GM21717 (cell line): Measurements from ENCODE around the gene ADARB2.
"Not testable (repeated sequence)": the region's sequence is repeated elsewhere in the genome, so short reads cannot be mapped to it uniquely, and the experiment has no call there.

ENCODE experiments used
- ATAC-seq: cut with Tn5 transposase; IDR thresholded peaks from one replicate; pipeline ENCODE4 v1.9.1; 2021; ENCODE audit warnings: mild to moderate bottlenecking, moderate library complexity; ENCODE audit not compliant: unreplicated experiment

ADARB2 gene

DNA sequence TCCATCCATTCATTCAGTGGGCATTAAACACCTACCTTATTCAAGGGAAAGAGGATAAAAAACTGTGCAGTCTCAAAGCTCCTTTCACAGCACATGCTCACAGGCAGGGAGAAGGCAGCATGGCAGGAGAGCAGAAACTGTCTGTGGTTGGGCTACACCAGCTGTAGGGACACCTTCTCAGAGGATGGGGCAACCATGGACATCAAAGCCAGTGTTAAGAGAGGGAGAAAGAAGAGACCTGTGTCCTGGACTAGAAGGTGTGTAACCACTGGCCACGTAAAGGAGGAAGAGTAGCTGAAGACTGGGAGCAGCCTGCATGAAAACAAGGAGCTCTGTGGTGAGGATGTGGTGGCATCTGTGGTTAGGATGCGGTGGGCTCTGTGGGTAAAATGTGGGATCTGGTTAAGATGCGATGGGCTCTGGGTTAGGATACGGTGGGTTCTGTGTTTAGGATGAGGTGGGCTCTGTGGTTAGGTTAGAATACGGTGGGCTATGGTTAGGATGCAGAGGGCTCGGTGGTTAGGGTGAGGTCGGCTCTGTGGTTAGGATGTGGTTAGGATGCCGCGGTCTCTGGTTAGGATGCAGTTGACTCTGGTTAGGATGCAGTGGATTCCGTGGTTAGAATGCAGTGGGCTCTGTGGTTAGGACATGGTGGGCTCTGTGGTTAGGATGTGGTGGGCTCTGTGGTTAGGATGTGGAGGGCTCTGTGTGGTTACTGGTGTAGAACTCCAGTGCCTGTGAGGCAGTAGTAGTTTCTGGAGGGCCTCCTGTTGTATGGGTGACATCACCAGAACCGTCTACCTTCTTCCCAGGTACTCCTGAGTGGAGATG, 483.6 kb downstream of the ADARB2 start:
- no peak for ATAC-seq

DNA sequence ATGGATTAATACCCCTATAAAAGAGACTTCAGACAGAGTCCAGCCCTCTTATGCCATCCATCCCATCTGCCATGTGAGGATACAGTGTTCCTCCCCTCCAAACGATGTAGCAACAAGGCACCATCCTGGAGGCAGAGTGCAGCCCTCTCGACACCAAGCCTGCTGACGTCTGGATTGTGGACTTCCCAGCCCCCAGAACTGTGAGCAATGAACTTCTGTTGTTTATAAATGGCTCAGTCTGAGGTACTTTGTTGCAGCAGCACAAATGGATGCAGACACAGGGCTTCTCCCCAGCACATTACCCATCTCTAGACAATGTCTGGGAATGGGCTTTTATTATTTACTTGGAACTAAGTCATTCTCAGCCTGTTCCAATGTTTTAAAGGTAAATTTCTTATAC, 485.6 kb downstream of the ADARB2 start:
- no peak for ATAC-seq

DNA sequence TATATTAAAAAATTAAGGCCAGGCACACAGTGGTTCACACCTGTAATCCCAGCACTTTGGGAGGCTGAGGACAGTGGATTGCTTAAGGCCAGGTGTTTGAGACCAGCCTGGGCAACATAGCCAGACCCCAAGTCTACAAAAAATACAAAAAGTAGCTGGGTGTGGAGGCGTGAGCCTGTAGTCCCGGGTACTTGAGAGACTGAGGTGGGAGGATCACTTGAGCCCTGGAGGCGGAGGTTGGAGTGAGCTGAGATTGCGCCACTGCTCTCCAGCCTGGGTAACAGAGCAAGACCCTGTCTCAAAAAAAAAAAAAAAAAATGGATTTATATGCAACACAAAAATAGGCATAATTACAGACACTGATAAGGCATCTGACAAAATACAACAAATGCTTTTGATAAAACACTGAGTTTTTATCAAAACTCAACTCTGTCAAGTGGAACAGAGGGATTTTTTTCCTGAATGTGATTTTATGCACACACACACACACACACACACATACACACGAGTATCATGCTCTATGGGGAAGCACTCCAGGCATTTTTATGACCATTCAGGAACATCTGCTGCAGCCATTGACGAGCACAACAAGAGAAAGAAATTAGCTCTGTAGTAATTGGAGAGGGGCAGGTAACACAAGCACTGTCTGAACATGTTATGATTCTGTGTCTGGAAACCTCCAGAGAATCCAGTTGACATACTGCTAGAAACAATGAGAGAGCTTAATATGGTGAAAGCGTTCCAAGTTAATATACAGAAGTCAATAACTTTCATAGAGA, 488.0 kb downstream of the ADARB2 start:
- no peak for ATAC-seq

DNA sequence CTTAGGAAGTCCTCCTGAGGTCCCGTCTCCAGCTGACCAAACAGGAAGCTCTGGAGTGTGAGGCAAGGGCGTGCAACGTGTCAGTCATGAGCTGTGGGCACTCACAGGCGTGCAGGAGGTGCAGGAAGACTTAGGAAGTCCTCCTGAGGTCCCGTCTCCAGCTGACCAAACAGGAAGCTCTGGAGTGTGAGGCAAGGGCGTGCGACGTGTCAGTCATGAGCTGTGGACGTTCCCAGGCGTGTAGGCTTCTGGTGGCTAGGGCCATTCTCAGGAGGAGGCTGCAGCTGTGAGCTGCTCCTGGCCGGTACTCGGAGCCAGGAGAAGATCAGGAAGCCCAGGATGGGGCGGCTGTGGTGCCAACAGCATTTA, 489.1 kb downstream of the ADARB2 start:
- ATAC-seq: not testable (repeated sequence)

DNA sequence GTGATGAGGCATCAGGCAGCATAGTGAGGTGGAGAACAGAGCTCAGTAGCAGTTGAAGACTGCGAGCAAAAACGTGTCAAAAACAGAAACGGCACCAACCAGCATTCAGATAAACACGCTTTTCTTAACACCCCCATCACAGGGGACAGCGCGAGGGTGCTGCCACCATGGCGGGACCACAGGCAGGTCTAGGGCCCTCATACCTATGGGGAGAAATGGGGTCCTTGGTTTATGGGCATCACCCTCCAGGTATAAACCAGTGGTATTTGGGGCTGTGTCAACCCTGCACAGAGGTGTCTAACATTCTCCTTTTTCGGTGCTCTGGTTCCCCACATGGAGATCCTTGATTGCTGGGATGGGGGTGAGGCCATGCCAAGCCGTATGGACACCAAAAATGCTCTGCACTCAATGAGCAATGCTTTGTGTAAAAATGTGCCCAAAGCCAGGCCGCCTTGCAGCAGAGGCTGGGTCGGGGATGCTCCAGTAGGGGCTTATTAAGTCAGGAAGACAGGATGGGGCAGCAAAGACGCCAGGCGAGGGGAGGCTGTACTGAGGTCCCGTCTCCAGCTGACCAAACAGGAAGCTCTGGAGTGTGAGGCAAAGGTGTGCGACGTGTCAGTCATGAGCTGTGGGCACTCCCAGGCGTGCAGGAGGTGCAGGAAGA, 489.6 kb downstream of the ADARB2 start:
- ATAC-seq: no peak

DNA sequence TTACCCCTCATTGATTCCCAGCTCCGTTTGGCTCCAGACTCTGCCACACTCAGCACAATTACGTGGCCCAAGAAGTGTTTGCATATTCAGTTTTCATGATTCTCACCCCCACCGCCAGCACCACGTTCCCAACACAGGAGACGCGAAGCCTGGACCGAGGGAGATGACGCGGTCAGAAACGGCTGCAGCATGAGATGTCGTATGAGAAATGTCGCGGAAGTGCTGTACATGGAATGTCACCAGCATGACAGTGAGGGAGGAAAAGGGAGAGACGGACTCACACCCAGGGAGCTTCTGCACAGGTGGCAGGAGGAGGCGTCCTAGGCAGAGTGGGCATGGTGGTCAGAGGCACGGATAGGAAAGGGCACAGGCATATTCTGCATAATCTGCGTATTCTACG, 492.8 kb downstream of the ADARB2 start:
- no peak for ATAC-seq

DNA sequence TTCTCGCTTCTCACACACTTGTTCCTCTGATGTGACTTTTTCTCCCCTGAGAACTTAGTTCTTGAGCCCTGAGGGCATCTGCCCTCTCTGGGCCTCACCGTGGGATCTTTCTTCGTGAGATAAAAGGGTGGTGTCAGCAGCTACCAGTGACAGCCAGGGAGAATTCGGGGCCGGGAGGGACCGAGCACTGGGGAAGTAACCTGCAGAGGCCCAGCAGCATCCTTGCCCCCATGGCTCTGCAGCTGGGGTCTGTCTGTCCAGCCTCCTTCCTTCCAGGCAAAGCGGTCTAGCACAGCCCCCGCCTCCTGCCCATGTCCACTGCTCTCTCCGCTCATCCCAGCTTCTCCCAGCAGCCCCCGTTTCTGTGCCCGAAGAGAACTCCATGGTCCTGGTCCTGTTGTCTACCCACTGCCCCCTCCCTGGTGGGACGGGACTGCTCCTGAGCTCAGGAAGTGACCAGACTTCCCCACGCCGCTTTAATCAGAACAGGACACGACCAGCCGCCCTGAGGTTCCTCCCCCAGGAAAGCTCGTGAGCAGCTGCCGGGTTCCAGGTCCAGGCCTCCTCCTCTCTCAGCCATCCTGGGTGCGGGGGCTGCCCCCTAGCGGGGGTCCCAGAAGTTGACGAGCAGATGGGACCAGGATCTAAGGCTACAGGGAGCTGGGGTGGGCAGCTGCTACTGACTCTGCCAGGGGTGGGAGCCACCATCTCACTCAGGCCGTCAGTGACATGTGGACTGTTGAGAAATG, 493.7 kb downstream of the ADARB2 start:
- no peak for ATAC-seq

DNA sequence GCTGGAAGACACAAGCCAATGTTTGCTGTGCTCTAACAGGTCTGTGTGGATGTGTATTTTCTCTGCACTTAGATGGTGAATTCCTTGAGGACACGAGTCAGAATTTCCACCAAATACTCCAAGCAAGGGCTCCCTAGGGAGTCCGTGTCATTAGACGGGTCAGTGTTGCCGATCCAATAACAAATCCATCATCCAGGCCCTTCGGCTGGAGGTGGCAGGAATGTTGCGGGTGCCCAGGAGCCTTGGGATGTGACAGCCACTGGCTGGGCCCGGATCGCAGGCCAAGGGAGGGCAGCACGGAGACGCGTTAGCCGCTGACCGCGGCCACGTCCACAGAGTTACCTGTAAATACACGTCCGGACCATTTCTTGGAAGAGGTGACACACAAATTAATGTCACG, 494.4 kb downstream of the ADARB2 start:
- no peak for ATAC-seq

DNA sequence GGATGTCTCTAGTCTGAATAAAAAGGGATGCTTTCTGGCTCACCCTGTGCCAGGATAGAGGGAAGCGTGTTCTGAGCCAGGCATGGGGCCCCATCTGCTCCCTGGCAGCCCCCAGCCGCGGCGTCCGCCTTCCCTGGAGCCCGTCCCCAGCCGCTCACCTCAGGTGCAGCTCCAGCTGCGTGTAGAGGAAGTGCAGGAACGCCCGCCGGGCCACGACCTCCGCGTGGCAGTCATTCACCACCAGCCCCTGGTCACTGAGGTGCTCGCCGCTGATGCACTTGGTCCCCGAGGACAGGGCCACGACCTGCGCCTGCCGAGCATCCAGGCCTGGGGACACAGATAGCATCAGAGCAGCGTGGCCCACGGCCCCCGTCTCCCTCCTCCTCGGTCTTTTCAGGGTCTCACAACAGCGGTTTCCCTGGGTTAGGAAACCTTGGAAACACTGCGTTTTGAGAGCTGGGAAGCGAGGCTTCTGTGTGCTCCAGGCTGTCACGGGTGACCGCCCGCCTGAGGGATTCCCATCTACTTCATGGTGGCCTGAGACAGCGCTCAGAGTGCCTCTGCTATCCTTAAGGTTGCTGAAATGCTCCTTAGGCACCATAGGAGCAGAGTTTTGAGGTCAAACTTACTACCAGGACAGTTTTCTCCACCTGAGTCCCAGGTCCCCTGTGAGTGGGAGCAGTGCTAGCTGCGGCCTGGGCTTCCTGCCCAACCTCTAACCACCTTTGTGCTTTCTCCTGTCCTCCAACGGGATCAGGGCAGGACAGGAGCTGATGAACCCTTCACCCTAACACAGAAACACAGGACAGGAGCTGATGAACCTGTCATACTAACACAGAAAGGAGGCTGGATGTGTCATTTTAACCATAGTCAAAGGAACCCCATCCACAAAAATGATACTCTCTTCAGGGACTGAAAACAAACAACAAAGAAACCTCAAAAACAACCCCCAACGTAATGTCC, 495.1 kb downstream of the ADARB2 start:
- ATAC-seq: no peak

DNA sequence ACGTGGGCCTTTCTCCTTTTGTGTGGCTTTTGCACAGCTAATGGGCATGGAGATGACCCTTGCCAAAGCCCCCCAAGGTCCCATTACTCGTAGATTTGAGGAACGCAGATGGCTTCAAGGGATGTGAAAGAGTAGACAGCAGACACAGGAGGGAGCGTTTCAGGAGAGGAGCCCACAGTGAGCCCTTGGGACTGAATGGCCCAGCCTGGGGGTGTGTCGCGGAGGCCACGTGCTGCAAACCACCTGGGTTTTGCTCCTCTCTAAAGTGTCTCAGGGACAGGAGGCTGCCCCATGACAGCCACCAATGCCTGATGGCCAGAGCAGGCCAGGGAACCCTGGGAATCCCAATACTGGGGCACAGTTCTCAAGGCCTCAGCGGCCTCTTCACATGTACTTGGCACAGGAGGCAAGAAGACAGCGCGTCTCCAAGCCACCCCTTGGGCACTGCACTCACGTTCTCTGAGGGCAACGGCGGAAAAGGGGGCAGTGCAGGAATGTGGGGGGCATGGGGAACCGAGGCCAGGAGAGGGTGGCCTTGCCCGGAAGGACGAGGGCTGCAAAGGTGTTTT, 495.9 kb downstream of the ADARB2 start:
- ATAC-seq: no peak

DNA sequence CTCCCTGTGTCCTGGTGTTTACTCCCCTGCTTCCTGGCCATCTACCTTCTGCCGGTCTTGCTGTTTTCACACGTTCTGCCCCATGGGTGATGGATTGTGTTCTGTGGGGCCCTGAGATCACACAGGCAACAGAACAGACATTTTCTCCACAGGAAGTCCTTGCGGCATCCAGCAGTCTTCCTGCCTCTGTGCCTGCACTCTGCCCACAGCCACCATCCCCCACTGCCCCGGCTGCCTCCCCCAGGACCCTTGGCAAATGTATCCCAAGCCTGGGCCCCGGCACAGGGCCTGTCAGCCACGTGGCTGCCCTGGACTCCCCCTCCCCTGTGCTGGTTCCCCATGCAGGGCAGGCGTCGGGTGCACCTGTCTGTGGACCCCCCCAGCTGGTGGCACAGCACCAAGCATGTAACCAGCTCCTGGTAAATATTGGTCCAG, 497.0 kb downstream of the ADARB2 start:
- no peak for ATAC-seq

DNA sequence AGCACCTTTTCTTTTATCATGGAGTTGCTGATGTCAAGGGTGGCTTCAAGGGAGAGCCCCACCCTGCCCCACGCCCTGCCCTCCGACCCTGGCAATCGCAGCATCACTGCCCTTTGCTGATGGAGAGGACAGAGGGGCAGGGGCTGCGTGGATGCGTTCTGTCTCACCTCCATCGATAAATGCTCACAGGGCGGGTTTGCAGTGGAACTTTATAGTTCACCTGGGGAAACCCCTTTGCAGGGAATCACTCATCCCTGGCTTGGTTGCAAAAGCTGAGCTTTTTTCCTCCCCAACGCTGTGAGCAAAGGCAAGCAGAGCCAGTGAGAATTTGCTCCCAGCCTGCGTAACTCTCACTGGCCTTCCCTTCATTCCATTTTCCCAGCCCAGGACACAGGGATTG, 504.3 kb downstream of the ADARB2 start:
- ATAC-seq: no peak

DNA sequence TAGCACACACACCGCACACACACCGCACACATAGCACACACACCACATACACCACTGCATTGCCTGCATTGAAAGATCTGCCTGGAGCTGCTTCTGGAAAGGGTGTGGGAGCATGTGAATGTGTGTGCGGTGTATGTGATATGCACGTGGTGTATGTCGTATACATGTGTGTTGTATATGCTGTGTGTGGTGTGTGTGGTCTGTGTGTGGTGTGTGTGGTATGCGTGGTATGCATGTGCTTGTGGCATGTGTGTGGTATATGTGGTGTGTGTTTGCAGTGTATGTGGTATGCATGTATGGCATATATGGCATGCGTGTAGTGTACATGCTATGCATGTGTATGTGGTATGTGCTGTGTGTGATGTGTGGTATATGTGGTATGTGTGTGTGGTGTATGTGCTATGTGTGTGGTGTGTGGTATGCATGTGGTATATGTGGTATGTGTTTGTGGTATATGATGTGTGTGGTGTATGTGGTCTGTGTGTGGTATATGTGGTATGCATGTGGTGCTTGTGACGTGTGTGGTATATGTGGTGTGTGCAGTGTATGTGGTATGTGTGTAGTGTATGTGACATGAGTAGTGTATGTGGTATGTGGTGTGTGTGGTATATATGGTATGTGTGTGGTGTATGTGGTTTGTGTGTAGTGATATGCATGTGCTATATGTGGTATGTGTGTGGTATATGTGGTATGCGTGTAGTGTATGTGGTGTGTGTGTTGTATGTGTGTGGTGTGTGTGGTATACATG, 505.0 kb downstream of the ADARB2 start:
- ATAC-seq: no peak

DNA sequence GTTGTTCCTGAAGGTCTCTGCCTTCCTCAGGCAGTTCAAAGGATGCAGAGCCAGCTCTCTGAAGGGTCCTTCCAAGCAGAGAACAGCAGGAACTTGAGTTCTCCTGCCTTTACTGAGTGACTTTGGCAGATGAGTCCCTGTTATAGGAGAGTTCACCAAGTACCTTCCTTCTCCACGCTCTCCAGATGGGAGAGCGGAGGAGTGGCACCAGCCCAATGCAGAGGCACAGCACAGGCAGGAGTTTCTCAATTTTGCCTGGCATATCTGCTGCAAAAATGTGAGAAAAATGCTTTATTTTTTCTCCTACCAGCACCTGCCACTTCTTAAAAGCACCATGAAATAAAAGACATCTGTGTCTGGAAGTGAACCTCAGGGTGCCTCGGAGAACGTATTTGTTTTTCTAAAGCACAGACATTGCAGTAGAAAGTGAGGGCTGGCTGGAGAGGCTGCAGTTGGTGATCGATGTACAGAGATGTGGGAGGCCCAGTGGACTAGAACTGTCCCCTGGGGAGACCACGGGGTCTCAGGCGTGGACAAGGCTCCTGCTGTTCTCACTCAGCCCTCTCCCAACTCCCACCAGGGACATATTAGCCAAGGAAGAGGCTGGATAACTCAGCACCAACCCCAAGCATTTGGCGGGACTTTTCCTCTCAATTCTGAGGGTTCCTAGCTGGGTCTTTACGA, 506.6 kb downstream of the ADARB2 start:
- ATAC-seq: no peak

DNA sequence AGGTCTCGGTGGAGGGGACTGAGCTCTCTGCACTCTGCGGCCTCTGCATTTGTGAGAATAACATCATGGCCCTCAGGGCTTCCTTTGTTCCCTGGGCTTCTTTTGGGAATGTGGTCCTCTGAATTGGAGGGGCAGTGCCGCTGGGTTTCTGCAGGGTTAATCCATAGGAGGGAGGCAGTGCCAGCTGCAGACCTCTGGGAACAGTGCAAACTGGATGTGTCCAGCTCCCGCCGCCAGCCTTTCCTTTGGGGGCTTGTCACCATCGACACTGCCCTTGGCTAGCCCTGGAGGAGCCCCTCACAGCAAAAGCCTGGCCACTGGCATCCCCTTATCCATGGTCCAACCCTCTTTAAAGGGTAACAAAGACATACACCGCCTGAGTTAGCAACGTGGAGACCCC, 507.2 kb downstream of the ADARB2 start:
- ATAC-seq: no peak

DNA sequence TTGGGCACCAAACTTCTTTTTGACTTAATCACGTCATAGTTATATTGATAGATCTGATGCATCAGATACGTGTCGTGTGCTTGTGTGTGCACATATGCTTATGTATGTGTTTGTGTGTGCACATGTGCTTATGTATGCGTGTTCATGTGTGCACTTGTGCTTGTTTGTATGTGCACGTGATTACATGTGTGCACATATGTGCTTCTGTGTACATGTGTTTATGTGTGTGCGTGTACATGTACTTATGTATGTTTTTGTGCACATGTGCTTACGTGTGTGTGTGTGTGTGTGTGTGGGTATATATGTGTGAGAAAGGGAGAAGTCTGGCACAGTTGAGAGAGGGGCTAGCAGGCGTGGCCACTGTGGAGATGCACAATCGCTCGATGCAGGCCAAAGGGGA, 507.8 kb downstream of the ADARB2 start:
- no peak for ATAC-seq

DNA sequence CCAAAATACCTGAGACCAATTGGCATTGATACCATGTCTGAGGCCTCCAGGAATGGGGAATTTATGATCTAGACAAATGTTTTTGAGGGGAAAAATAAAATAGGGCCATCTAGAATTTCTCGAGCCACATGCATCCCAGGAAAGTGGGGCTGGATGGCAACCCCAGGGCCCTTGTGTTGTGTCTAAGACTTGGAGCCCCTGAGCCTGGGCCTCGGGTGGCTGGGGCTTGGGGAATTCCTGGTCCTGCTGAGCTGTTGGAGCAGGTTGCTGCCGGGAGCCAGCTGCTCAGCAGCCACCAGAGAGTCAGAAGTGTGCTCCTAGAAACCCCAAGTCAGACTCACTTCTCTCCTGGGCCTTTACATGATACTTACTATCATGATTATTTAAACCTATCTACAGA, 508.2 kb downstream of the ADARB2 start:
- no peak for ATAC-seq

DNA sequence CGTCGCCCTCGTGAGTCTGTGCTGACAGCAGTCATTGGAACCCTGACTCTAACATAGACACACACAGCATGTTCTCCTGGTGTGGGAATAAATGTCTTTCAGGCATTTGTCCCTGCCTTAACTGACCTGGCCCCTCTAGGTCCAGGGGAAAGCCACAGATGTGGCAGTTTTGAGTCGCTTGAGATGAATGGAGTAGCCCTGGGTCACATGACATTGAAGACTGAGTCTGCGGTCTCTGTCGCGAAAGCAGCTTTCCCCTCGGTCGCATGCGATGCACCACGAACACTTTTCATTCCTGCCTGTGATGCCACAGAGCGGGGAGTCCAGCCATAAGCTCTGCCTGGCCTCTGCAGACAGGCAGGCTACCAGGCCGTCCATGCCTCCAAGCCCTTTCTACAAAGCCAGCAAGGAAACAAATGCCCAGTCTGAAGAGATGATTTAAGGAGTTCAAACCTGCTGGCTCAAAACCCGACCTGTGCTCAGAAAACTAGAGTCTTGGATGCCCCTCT, 508.8 kb downstream of the ADARB2 start:
- no peak for ATAC-seq
